ENCODE data around the gene RAPGEF5. TPM values are rescaled to one million over a fixed set of nuclear protein-coding genes. Genes with fewer than 3 reads are reported as not detected.

RAPGEF5 gene
- total RNA-seq, 1 donor = 1.1 TPM

DNA sequence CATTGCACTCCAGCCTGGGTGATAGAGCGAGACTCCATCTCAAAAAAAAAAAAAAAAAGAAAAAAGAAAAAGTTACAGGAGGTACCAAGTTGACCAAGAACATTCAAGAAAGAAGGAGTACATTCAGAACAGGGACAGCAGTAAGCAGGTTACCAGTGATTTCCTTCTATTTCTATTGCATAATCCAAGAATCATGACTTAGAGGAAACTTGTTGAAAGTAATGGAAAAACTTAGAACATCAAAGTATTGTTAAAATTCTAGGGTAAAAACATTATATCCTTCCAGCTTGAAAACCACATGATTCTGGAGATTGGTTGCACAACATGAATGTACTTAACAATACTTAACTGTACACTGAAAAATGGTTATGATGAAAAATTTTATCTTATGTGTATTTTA is 25.2 kb downstream of the RAPGEF5 start:
- no peak for DNase-seq (ENCODE audit: insufficient read length, low spot score, missing footprints)
- no peak overlapping the region for H3K4me3 ChIP-seq (ENCODE audit: insufficient read depth, low read length)
- H3K36me3 ChIP-seq (ENCODE audit: insufficient read depth, low read length) = no peaks in the 10 kb centered on the region
- no peaks in the 10 kb centered on the region for H3K79me2 ChIP-seq (ENCODE audit: insufficient read depth, low read length)
- no peaks in the 10 kb centered on the region for H3K27me3 ChIP-seq (ENCODE audit: insufficient read depth, low read length)
- H3K27ac ChIP-seq (ENCODE audit: low read depth, low read length) = no peak overlapping the region
- TF ChIP-seq, protein P1, sequence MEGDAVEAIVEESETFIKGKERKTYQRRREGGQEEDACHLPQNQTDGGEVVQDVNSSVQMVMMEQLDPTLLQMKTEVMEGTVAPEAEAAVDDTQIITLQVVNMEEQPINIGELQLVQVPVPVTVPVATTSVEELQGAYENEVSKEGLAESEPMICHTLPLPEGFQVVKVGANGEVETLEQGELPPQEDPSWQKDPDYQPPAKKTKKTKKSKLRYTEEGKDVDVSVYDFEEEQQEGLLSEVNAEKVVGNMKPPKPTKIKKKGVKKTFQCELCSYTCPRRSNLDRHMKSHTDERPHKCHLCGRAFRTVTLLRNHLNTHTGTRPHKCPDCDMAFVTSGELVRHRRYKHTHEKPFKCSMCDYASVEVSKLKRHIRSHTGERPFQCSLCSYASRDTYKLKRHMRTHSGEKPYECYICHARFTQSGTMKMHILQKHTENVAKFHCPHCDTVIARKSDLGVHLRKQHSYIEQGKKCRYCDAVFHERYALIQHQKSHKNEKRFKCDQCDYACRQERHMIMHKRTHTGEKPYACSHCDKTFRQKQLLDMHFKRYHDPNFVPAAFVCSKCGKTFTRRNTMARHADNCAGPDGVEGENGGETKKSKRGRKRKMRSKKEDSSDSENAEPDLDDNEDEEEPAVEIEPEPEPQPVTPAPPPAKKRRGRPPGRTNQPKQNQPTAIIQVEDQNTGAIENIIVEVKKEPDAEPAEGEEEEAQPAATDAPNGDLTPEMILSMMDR (IDR thresholded peaks at IDR 0.05; ENCODE audit: extremely low read depth, low read depth, low read length) = no peak
- no peak overlapping the region for H3K4me2 ChIP-seq (ENCODE audit: insufficient read depth, low read length)
- no peaks in the 10 kb centered on the region for H3K9me3 ChIP-seq (ENCODE audit: low read depth, low read length)
- H3K4me1 ChIP-seq (ENCODE audit: insufficient read depth, low read length) = no peaks in the 10 kb centered on the region
- H2AFZ ChIP-seq (ENCODE audit: low read length) = no peak overlapping the region
- no peaks in the 10 kb centered on the region for H4K20me1 ChIP-seq (ENCODE audit: insufficient read depth, low read length)

GRCh38 chr7:22330903-22331302 is 26.1 kb downstream of the RAPGEF5 start:
- H3K36me3 ChIP-seq (ENCODE audit: insufficient read depth, low read length) = no peaks in the 10 kb centered on the region
- H3K27ac ChIP-seq (ENCODE audit: low read depth, low read length) = no peak overlapping the region
- no peak overlapping the region for H3K4me2 ChIP-seq (ENCODE audit: insufficient read depth, low read length)
- no peak overlapping the region for H3K4me3 ChIP-seq (ENCODE audit: insufficient read depth, low read length)
- no peaks in the 10 kb centered on the region for H4K20me1 ChIP-seq (ENCODE audit: insufficient read depth, low read length)
- TF ChIP-seq, protein P1 (IDR thresholded peaks at IDR 0.05; ENCODE audit: extremely low read depth, low read depth, low read length) = no peak
- no peaks in the 10 kb centered on the region for H3K79me2 ChIP-seq (ENCODE audit: insufficient read depth, low read length)
- DNase-seq (ENCODE audit: insufficient read length, low spot score, missing footprints) = no peak
- H3K4me1 ChIP-seq (ENCODE audit: insufficient read depth, low read length) = no peaks in the 10 kb centered on the region
- H3K27me3 ChIP-seq (ENCODE audit: insufficient read depth, low read length) = no peaks in the 10 kb centered on the region
- no peaks in the 10 kb centered on the region for H3K9me3 ChIP-seq (ENCODE audit: low read depth, low read length)
- H2AFZ ChIP-seq (ENCODE audit: low read length) = no peak overlapping the region

DNA sequence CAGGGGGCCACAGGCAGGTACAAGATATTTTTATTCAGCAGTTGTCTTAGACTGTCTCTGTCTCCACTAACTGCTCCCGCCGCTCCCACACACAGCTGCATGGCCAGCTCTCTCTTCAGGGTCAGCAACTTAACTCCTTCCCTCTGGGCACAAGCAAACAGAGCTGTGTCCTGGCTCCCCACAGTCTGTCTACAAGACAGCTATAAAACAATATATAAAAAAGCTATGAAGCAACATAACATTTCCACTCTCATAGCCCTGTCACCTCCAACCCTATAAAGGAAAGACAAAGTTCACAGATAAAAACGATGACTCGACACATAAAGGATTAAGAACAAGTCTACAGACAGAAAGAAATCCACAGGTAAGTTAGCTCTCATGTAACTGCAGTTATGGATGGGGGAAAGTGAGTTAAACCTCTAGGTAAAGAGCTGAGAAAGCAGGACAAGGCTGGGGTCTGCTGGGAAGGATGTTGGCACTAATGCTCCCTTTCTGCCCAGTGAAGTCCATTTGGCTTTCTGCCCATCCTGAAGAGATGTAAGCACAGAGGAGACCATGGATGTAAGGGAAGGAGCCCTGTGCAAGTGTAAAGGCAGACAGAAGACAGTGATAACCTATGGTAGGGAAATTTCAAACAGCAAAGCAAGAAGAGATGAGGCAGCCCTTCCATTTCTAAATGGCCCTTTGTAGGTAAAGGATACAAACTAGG is 27.0 kb downstream of the RAPGEF5 start:
- H3K4me1 ChIP-seq (ENCODE audit: insufficient read depth, low read length) = no peaks in the 10 kb centered on the region
- no peak overlapping the region for H3K4me2 ChIP-seq (ENCODE audit: insufficient read depth, low read length)
- H3K79me2 ChIP-seq (ENCODE audit: insufficient read depth, low read length) = no peaks in the 10 kb centered on the region
- DNase-seq (ENCODE audit: insufficient read length, low spot score, missing footprints) = no peak
- TF ChIP-seq, protein P1 (IDR thresholded peaks at IDR 0.05; ENCODE audit: extremely low read depth, low read depth, low read length) = no peak
- no peak overlapping the region for H3K4me3 ChIP-seq (ENCODE audit: insufficient read depth, low read length)
- H3K27ac ChIP-seq (ENCODE audit: low read depth, low read length) = no peak overlapping the region
- no peaks in the 10 kb centered on the region for H3K27me3 ChIP-seq (ENCODE audit: insufficient read depth, low read length)
- no peaks in the 10 kb centered on the region for H4K20me1 ChIP-seq (ENCODE audit: insufficient read depth, low read length)
- no peak overlapping the region for H2AFZ ChIP-seq (ENCODE audit: low read length)
- H3K9me3 ChIP-seq (ENCODE audit: low read depth, low read length) = no peaks in the 10 kb centered on the region
- H3K36me3 ChIP-seq (ENCODE audit: insufficient read depth, low read length) = no peaks in the 10 kb centered on the region

DNA sequence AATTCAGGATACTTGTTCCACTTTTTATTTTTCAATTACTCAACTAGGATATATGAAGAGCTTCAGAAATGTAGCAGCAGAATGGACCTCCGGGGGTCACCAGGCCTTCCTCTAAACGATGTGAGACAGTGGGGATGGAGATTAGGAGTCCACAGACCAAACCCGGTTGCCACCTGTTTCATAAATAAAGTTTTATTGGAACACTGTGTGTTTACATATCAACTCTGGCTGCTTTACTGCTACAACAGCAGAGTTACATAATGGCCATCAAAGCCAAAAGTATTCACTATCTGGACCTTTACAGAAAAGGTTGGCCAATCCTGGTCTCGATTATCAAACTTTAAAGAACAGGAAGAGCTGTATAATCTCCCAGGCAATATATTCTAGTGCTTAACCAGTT is 30.8 kb downstream of the RAPGEF5 start:
- Histone ChIP-seq H3K27me3 (ENCODE audit: insufficient read depth, low read length) (no peaks in the 10 kb centered on the region), H3K79me2 (ENCODE audit: insufficient read depth, low read length) (no peaks in the 10 kb centered on the region), H4K20me1 (ENCODE audit: insufficient read depth, low read length) (no peaks in the 10 kb centered on the region), H3K27ac (ENCODE audit: low read depth, low read length) (no peak overlapping the region), H3K4me1 (ENCODE audit: insufficient read depth, low read length) (no peaks in the 10 kb centered on the region), H3K4me2 (ENCODE audit: insufficient read depth, low read length) (no peak overlapping the region), H3K36me3 (ENCODE audit: insufficient read depth, low read length) (no peaks in the 10 kb centered on the region), H3K4me3 (ENCODE audit: insufficient read depth, low read length) (no peak overlapping the region), H2AFZ (ENCODE audit: low read length) (no peak overlapping the region), H3K9me3 (ENCODE audit: low read depth, low read length) (no peaks in the 10 kb centered on the region)
- DNase-seq (ENCODE audit: insufficient read length, low spot score, missing footprints) = peak; percentile 37
- TF ChIP-seq, protein P1 (IDR thresholded peaks at IDR 0.05; ENCODE audit: extremely low read depth, low read depth, low read length) = no peak

Data from osteoblast (primary cell).